ENCODE measurements around the gene NHSL2.

The NHSL2 gene

GRCh38 chrX:72180539-72180938, 269.9 kb downstream of the NHSL2 start:
- no peak for DNase-seq (ENCODE audit: low read depth)

GRCh38 chrX:72181178-72182125, 270.8 kb downstream of the NHSL2 start, which contains the start of gene PIN4:
Gene PIN4, plus strand, starts transcription at chrX:72181757. Its CDS starts 29 bp downstream, at chrX:72181786.
- peak; percentile 95 for DNase-seq (ENCODE audit: low read depth)

GRCh38 chrX:72182924-72183323, 272.3 kb downstream of the NHSL2 start:
- DNase-seq (ENCODE audit: low read depth) = no peak

GRCh38 chrX:72201836-72202536, 291.3 kb downstream of the NHSL2 start:
- DNase-seq (ENCODE audit: low read depth) = peak; percentile 65
